NCI-H345 treated with DMSO at 0.1 percent for 48 hours (cell line): ENCODE measurements around the gene KDM4D.
"Not testable (repeated sequence)": the region's sequence is repeated elsewhere in the genome, so short reads cannot be mapped to it uniquely, and the experiment has no call there.

ENCODE experiments used
- DNase-seq: peaks from one replicate; lab custom pipeline; 2025; ENCODE audit not compliant: unreplicated experiment; lab: John Stamatoyannopoulos, UW

The KDM4D gene

DNA sequence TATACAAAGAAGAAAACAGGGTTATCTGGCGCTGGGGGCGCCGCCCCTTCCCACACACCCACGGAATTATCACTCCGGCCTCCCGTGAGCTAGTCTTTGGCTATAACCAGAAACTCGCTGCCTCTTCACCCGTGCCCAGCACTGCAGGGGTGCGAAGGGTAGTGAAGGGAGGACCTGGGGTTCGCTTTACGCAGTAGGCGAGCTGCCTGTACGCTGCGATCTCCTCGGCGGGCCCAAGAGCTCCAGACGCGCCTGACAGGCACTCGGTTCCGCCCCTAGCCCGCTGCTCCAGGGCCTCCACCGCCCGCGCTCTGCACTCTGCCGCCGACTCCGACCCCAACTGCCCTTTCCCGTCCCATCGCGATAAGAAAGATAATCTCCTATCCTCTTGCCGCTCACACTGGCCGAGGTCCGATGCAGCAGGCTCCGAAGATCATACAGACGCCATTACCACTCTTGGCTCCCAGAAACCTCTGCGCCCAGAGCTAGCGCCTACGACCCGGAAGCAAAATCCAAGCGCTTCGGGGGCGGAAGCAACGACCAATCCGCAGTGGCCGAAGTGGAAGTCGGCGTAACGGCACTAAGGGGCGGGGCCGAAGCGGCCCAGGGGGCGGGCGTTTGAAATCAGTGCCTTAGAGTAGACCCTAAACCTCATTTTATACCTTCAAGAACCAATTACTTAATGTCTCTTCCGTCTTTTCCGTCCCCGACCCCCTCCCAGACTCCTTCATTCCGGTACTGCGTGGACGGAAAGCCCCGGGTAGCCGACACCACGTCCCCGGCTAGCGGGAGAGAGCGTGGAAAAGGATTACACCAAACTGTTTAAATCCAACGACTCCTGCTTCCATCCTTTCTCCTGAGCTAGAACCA is at the start of gene KDM4D, which contains the start of gene CWC15:
TSS of gene KDM4D (plus strand) at position 611 of the 870 bp plus-strand sequence. CDS start 23,664 bp downstream, outside the sequence.
TSS of gene CWC15 (minus strand) at position 458 of the 870 bp plus-strand sequence. CDS start 1,371 bp downstream, outside the sequence.
- DNase-seq = peak; percentile 90

DNA sequence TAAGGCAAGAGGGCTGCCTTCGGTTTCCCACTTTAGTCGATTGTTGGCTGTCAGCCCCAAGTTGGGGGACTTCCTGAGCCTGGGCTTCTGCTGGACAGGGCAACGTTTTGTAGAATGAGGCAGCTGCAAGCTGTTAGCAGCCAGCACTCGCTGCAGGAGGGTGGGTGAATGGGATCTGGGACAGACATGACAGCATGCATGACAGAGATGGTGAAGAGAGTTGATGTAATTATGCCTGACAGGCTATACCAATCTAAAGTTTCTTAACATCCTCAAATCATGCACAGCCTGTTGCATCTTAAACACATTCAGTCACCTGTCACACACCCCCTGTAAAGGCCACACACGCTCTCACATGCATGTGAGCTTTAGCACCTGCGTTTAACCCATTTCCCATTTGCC is 49.3 kb upstream of the KDM4D start:
- DNase-seq = no peak

DNA sequence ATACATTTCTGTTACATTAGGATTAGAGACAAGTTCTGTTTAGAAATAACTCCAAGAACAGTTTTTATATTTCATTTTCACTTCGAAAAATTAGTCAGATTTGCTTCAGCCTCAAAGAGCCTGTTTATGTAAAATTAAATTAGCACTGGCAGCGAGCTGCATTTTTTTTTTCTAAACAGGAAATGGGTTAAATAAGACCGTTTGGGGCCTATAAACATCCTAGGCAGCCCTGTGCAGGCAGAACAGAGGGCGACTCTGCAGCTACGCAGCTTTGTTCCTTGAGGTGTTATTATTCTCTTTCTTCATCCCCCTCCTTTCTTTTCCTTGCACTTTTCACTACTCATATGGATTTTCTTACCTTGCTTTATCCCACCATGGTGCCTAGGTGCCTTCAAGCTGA is 48.9 kb upstream of the KDM4D start:
- DNase-seq = no peak

DNA sequence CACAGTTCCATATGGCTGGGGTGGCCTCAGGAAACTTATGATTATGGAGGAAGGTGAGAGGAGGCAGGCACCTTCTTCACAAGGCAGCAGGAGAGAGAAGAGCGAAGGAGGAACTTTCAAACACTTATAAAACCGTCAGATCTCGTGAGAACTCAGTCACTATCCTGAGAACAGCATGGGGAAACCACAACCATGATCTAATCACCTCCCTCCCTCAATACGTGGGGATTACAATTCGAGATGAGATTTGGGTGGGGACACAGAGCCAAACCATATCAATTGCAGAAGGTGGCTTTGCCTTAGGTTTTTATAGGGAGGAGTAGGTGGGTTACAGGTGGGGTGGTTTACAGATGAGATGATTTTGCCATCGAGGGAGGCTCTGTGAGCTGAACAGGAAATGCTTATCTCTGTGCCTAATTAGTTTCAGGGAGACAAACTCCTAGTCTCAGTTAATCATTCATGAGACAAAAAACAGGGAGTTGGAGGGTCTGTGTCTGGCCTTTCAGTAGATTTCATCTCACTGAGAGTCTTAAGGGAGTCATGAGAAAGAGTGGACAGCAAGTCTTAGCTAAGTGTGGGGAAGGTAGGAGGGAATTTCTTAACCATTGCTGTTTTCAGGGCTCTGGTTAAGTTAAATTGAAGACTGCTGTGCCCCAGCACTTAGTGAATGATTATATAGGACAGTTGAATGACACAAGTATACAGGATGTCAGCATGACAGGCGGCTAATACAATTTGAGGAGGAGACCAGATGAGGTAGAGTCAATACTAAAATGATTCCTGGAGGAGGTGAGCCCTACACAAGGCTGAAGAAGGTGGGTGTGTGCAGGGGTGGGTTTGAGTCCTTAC is 47.9 kb upstream of the KDM4D start:
- DNase-seq = no peak

DNA sequence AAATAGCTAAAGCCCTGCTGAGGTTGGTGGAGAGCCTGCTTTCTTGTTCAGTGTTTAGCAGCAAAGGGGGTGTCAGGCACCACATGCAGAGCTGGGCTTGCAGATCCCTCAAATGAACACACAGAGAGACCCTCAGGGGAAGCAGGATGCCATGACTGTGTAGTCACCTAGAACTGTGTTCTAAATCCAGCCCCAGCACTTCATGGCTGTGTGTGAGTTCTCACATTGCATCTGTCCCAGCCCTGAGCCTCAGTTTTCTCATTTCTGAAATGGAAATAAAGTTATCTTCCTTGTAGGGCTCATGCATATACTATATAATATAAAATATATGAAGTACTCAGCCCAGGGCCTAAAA is 47.3 kb upstream of the KDM4D start:
- DNase-seq = no peak

DNA sequence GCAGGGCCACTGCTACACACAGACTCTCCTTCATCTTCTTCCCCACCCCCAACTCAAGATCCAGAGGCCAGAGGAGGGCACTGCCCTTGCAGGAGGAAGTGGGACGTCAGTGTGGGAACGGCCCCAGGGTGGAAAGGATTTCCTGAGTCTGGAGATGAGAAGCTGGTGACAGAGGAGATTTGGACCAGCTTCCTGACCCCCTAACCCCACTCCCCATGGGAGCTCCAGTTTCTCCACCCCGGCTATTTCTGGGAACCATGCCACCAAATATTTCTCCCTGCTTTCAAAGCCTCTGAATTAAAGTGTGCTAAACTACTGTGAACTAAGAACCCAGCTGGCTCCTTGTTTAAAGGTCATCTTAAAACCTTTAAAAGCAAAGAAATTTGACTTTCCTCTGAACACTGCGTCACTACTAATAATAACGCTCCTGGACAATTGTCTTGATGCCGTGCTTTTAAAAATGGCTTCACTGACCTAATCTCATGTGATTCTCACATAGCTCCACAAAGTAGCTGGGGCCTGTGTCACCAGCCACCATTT is 46.7 kb upstream of the KDM4D start:
- no peak for DNase-seq

DNA sequence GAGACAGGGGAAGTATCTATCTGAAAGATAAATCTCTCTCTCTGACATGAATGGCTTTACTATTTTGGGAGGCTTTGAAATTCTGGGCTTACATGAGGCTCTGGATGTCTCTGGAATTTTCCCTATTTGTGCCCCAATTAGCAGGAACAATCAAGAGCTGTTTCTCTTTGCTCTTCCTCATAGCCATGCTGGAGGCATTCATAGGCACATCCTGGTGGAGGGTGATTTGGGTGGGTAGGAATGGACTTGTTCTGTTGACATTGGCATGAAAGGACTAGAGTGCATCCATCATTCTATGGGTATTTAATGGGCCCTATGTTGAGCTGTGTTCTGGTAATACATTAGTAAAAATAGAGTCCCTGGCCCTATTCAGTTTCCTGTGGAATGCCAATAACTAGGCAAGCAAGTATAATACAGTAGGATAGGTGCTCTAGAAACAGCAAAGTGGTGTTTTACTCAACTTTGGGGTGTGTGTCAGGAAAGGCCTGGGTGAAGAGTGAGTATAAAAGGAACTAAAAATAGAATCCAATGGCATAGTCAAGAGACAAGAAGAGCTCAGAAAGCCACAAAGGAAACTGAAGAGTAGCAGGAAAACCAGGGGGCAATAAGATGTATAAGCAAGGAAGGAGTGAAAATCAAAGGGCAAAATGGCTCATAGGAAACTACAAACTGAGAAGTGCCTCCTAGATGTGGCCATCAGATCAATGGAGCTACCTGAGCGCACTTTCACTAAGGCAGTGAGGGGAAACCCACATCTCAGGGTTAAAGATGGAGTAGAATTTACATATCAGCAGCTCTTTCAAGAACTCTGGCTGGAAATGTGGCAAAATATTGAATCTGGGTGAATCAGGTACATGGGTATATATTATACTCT is 45.2 kb upstream of the KDM4D start:
- DNase-seq = no peak

DNA sequence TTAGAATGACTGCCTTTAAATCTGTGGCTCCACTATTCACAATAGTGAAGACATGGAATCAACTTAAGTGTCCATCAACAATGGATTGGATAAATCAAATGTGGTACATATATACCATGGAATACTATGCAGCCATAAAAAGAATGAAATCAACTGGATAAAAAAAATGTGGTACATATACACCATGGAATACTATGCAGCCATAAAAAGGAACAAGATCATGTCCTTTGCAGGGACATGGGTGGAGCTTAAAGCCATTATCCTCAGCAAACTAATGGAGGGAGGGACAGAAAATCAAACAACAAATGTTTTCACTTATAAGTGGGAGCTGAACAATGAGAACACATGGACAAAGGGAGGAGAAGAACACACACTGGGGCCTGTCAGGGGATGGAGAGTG is 41.4 kb upstream of the KDM4D start:
- DNase-seq = not testable (repeated sequence)

DNA sequence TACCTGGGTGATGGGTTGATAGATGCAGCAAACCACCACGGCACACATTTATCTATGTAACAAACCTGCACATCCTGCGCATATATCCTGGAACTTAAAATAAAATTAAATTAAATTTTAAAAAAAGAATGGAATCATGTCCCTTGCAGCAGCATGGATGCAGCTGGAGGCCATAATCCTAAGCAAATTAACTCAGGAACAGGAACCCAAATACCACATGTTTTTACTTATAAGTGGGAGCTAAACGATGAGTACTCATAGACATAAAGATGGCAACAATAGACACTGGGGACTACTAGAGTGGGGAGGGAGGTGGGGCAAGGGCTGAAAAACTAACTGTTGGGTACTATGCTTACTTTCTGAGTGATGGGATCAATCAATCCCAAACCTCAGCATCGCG is 41.0 kb upstream of the KDM4D start:
- DNase-seq = no peak

DNA sequence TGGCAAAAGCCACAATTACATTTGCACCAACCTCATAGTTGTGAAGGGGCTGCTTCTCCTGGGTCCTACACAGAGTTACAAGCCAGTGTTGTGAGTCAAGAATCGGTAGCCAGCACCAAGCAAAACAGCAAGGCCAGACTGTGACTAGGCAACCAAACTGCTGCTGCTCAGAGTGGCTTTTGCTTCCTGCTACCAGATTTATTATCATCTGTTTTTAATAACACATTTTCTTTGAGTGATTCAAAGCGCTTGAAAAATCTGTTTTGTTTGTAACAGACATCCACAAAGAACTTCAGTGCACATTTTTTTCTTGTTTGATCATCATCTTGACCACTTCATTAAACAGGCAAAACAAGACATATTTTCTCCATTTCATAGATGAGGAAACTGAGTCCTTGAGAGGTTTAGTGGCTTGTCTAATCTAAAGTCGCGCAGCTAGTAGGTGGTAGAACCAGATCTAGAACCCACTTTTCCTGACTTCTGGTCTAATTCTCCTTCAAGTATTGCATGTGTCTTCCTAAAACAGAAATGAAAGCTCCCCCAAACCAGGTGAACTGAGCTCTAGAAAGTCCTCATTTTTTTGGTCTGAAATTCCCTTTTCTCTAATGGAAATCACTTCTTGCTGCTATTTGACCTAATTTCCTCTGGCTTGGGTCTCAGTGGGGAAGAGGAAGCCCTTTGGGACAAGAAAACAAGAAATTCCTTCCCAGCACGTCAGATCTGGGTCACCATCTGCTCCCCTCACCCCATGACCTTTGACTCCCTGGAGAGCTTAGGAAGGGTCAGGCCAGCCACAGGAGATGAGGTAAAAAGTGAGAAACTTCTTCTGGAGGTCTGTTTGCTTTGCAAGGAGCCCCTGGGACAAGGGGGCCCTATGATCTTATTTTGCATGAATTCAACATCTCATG is 40.0 kb upstream of the KDM4D start:
- DNase-seq = no peak

DNA sequence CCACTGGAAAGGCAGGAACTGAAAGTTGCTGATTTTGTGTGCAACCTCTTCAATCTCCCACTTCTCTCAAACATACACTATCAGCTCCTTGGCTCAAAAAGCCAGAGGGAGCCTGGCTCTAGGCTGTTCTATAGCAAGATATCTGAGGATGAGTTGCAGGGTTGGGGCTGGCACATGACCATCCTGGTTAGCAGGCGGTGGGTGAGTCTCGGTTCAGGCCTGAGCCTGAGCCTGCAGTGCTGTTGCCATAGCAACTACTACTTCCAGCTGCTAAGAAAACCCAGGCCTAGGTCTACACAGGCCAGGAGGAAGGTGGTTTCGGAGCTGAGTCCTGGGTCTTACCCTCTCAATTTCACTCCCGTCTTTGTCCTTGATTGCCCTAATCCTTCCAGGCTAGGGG is 39.1 kb upstream of the KDM4D start:
- DNase-seq = no peak

DNA sequence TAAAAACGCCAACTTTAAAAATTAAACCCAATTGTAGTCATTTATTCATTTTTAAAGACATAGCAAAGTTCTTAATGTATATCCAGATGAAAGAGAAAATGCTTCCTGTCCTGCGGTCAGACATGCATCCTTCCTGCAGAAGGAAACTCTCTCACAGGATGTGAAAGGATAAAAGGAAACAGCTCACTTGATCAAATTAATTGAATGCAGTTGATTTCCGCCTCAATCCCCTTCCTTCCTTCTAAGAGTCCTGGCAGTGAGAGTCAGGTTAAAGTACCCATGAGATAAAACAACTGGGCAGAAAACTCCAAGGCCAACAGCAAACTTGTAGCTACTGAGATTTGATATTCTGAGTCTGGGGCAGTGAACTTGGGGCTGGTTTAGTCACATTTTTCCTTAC is 38.7 kb upstream of the KDM4D start:
- DNase-seq = no peak

DNA sequence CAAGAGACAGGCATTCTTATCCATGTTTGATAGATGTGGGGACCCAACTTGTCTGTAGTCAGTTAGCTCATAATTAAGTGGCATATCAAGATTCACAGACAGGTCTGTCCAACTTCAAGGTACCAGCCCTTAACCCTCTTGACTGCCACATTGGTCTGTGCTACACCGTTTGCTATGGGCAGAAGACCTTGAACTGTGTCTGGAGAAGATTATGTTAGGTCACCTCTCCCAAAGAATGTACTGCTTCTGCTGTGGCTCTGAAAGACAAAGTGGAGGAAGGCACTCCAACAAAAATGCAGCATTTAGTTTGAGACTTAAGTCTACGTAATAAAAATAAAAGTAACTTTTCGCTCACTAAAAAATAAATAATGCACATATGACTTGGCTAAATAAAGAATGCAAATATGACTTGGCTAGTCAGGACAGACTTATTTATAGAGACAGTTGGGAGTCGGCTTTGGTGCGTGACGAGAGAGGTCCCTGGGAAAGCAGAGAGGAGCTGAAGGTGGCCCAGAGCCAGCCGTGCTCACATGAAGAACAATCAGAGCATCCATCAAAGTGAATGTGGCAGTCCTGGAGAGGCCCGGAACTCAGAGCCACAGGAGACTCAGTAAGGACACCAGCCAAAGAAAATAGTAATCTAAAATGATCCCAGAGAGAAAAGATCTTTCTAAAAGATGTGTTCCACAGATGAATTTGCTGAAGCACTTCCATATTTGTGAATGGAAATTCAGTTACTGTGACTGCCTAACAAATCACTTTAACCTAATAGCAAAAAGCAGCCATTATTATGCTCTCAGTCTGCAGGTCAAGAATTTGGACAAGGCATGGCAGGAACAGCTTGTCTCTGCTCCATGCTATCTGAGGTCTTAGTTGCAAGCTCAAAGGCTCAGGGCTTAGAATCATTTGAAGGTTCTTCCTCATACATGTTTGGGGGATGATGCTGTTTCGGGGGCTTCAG is 35.1 kb upstream of the KDM4D start:
- DNase-seq = peak; percentile 89

DNA sequence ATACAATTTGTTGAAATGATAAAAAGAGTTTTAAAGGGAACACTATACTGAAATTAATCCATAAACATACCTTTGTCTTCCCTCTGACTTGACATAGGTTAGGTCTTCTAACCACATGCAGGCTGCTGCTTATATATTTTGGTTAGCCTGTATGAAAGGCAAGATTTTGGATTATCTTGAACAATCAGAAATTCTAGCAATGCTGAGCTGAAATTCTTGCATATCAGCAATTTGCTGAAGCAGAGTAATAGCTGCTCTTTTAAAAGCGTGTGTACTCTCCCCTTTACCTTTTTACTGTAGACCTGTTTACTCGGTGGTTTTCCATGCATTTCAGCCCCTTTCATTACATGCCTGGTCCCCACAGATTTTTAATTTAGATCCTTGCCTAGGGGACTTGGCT is 34.2 kb upstream of the KDM4D start:
- no peak for DNase-seq

DNA sequence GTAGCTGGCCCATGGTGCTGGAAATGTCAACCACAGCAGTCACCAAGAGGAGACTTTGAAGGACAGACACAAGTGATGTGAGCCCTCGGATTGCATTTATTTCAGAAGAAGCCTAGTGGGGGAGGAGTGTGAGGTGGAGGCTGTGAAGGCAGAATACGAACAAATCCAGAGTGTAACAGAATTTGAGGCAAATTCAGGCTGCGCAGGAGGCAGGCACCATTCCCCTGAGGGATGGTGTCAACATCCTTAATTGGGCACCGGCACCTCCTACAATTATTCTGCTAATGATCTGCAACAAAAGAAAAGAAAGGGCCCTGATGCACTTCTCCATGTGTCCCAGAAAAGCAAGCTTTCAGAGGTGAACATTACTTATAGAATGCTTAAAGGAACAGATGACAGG is 32.4 kb upstream of the KDM4D start:
- no peak for DNase-seq

DNA sequence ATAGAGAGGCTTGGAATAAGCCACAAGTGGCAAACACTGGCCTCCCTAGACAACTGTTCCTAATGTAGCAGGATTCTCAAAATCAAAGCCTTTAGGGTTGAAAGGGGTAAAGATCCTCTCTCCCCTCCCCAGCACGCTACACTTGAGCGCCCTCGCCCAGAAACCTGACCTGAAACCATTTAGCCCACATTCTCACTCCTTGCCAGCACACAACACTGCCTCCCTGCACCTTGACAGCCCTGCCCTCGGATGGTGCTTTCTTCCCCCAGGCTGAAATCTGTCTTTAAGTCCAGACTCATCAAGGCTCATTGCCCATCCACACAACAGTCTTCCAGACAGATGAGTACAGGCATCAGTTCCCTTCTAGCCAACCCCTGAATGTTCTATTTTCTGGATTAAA is 26.7 kb upstream of the KDM4D start:
- DNase-seq = no peak

DNA sequence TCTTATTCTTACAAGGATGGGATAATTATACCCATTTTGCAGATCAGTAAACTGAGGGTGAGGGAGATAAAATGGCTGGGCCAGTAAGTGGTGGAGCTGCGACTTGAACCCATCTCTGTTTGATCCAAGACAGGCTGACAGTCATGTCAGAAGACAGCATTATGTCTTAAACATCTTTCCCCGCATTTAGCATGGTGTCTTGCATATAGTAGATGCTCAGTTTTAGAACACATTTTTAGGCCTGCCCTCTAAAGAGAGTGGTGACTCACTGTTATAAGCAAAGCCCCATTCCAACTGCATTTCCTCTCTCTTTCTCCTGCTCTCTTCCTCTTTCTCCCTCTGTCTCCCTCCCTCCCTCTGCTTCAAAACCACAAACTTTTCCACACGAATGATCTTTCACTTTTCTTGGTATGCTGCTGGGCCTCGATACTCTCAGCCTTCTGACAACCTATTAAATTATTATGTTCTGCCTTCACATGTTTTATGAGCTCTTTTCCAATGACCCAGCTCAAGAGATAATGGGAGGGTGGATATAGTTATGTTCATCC is 25.4 kb upstream of the KDM4D start:
- no peak for DNase-seq

DNA sequence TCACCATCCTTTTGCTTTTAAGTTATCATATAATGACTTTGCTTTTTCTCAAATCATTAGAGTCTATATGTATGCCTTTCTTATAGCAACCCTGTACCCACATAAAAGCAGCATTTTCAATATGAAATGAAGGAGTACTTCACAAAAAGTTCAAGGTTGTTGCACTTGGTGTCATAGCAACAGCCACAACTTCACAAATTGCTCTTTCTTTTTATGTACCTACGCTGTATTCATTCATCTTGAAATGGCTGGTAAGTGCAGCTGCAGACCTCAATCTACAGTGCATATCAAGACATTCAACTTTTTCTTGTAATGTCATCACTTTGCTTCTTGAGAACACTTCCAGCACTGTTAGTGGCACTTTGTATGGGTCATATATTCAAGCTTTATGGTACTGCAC is 18.8 kb upstream of the KDM4D start:
- DNase-seq = no peak
